Upper lobe of left lung (tissue), 6 donors: ENCODE data around the gene EPHB1. TPM values are rescaled to one million over a fixed set of nuclear protein-coding genes. Genes with fewer than 3 reads are reported as not detected.

ENCODE experiments used
- ATAC-seq, 2 donors: fragments of 200-7000 bp; cut with Tn5 transposase; one replicate each; pipeline ENCODE4 v1.9.1; 2022; ENCODE audit warnings: mild to moderate bottlenecking in 2 of 2, moderate library complexity in 2 of 2; ENCODE audit not compliant: low FRiP score in 2 of 2
- DNase-seq, 2 donors: peaks; one replicate each; pipeline ENCODE4 v3.0.0-alpha.2; 2019 to 2020
- H3K27ac ChIP-seq, 4 donors: fragments of 200-600 bp; sonication (generic); one replicate each; pipeline ENCODE4 v1.5.1; 2016 to 2019
- H3K27me3 ChIP-seq, 4 donors: fragments of 200-600 bp; sonication (generic); one replicate each; pipeline ENCODE4 v1.5.1; 2017 to 2019
- H3K36me3 ChIP-seq, 4 donors: fragments of 200-600 bp; sonication (generic); one replicate each; pipeline ENCODE4 v1.5.1; 2016 to 2019
- H3K4me1 ChIP-seq, 4 donors: fragments of 200-600 bp; sonication (generic); one replicate each; pipeline ENCODE4 v1.5.1; 2018 to 2019
- H3K4me3 ChIP-seq, 4 donors: fragments of 200-600 bp; sonication (generic); one replicate each; pipeline ENCODE4 v1.5.1; 2017 to 2019; ENCODE audit warnings: mild to moderate bottlenecking in 2 of 4, moderate library complexity in 1 of 4
- H3K9me3 ChIP-seq, 4 donors: fragments of 200-600 bp; sonication (generic); one replicate each; pipeline ENCODE4 v1.5.1; 2018 to 2019
- CTCF ChIP-seq, 6 experiments: fragments of 450-650 bp in 4 of 6; fragments of 200-600 bp in 2 of 6; sonication (generic) in 2 of 6; IDR thresholded peaks; one replicate each; pipeline ENCODE4 v1.5.1; 2016 to 2019; ENCODE audit warnings: antibody characterized with exemption in 6 of 6
- EP300 ChIP-seq, 4 donors: sonication (generic); formaldehyde crosslinking; IDR thresholded peaks; one replicate each; pipeline ENCODE4 v1.5.1; 2017; ENCODE audit warnings: antibody characterized with exemption in 4 of 4, control low read depth in 2 of 4
- POLR2A ChIP-seq, 4 donors: fragments of 450-650 bp; IDR thresholded peaks; one replicate each; pipeline ENCODE4 v1.5.1; 2016 to 2017; ENCODE audit warnings: antibody characterized with exemption in 4 of 4, mild to moderate bottlenecking in 2 of 4
- POLR2AphosphoS5 ChIP-seq, 2 donors: sonication (generic); formaldehyde crosslinking; IDR thresholded peaks; one replicate each; pipeline ENCODE4 v1.5.1; 2017; ENCODE audit warnings: antibody characterized with exemption in 2 of 2
- WGBS, 2 donors: methylation state at CpG; one replicate each; pipeline ENCODE4 v1.1.5; 2017 to 2018; 5-methylcytosine and 5-hydroxymethylcytosine counted together
- total RNA-seq, 6 donors: library from RNA; depleted of rRNA in 4 of 6; stranded (reverse); fragments of >200 nt in 4 of 6; gene quantifications; one replicate each; pipeline versions ENCODE4 v1.1.0 to v1.2.1, GENCODE V29; 2016 to 2021
- donor health status: DM: no; HTN: no; CAD: no; lungs with moderate emphysema.
- donor health status: DM: no; HTN: yes; CAD: no; lungs with severe emphysema.

The EPHB1 gene
- total RNA-seq, 6 donors from 2014 or later: 1.3 to 14.6 (median 2.4) TPM; not detected in 1

- Histone ChIP-seq H3K4me1 (no peaks in the 10 kb centered on the region), H3K27ac (no peak overlapping the region), H3K36me3 (no peaks in the 10 kb centered on the region), H3K4me3 (no peak overlapping the region), H3K9me3 (no peaks in the 10 kb centered on the region), H3K27me3 (no peaks in the 10 kb centered on the region)
- 63 to 67% methylated on average over 4 of the region's 4 CpGs for WGBS, 2 donors
- no peak for TF ChIP-seq POLR2A (IDR thresholded peaks at IDR 0.05)
- TF ChIP-seq CTCF (IDR thresholded peaks at IDR 0.05): no peak
- no peak for TF ChIP-seq POLR2AphosphoS5 (IDR thresholded peaks at IDR 0.05)
- no peak for TF ChIP-seq EP300 (IDR thresholded peaks at IDR 0.05)
- ATAC-seq (no peak), DNase-seq (no peak)
Observed at GRCh38 chr3:134991003-134991402, 195.9 kb downstream of the EPHB1 start.

- no peak overlapping the region for H3K27ac ChIP-seq
- H3K4me1 ChIP-seq: no peaks in the 10 kb centered on the region
- no peak overlapping the region for H3K4me3 ChIP-seq
- no peaks in the 10 kb centered on the region for H3K36me3 ChIP-seq
- TF ChIP-seq CTCF (IDR thresholded peaks at IDR 0.05) (no peak), POLR2AphosphoS5 (IDR thresholded peaks at IDR 0.05) (no peak), EP300 (IDR thresholded peaks at IDR 0.05) (no peak), POLR2A (IDR thresholded peaks at IDR 0.05) (no peak)
- no peaks in the 10 kb centered on the region for H3K9me3 ChIP-seq
- 76 to 80% methylated on average over 2 of the region's 2 CpGs for WGBS, 2 donors
- no peaks in the 10 kb centered on the region for H3K27me3 ChIP-seq
- ATAC-seq (no peak), DNase-seq (no peak)
Observed at GRCh38 chr3:134991472-134992010, 196.5 kb downstream of the EPHB1 start.

GRCh38 chr3:134992180-134992579, 197.1 kb downstream of the EPHB1 start:
- WGBS, 2 donors: 89% methylated on average over 7 of the region's 7 CpGs
- Histone ChIP-seq H3K4me3 (no peak overlapping the region), H3K4me1 (no peaks in the 10 kb centered on the region), H3K36me3 (no peaks in the 10 kb centered on the region), H3K27me3 (no peaks in the 10 kb centered on the region), H3K9me3 (no peaks in the 10 kb centered on the region), H3K27ac (no peak overlapping the region)
- DNase-seq (no peak), ATAC-seq (no peak)
- no peak for TF ChIP-seq CTCF (IDR thresholded peaks at IDR 0.05)

GRCh38 chr3:134992586-134992985, 197.5 kb downstream of the EPHB1 start:
- no peak overlapping the region for H3K4me3 ChIP-seq
- H3K9me3 ChIP-seq: no peaks in the 10 kb centered on the region
- ATAC-seq (no peak), DNase-seq (no peak)
- TF ChIP-seq POLR2A (IDR thresholded peaks at IDR 0.05): no peak
- TF ChIP-seq POLR2AphosphoS5 (IDR thresholded peaks at IDR 0.05): no peak
- no peak for TF ChIP-seq EP300 (IDR thresholded peaks at IDR 0.05)
- TF ChIP-seq CTCF (IDR thresholded peaks at IDR 0.05): no peak
- 0 to 76% methylated on average over 1 of the region's 1 CpG for WGBS, 2 donors
- no peaks in the 10 kb centered on the region for H3K27me3 ChIP-seq
- no peaks in the 10 kb centered on the region for H3K36me3 ChIP-seq
- no peaks in the 10 kb centered on the region for H3K4me1 ChIP-seq
- no peak overlapping the region for H3K27ac ChIP-seq

- DNase-seq (no peak), ATAC-seq (no peak)
- no peak overlapping the region for H3K4me3 ChIP-seq
- no peaks in the 10 kb centered on the region for H3K27me3 ChIP-seq
- no peaks in the 10 kb centered on the region for H3K36me3 ChIP-seq
- H3K27ac ChIP-seq: no peak overlapping the region
- no peaks in the 10 kb centered on the region for H3K9me3 ChIP-seq
- 54 to 100% methylated on average over 1 of the region's 1 CpG for WGBS, 2 donors
- TF ChIP-seq EP300 (IDR thresholded peaks at IDR 0.05) (no peak), POLR2A (IDR thresholded peaks at IDR 0.05) (no peak), CTCF (IDR thresholded peaks at IDR 0.05) (no peak), POLR2AphosphoS5 (IDR thresholded peaks at IDR 0.05) (no peak)
- no peaks in the 10 kb centered on the region for H3K4me1 ChIP-seq
Observed at GRCh38 chr3:134993011-134993410, 198.0 kb downstream of the EPHB1 start.
